DND-41 (cell line): ENCODE measurements around the gene HOXA9.

Experiments
- ATAC-seq: fragments of 200-7000 bp; cut with Tn5 transposase; 3 replicates; pipeline ENCODE4 v1.9.1; 2021; ENCODE audit warnings: low read depth; ENCODE audit not compliant: insufficient read depth
- DNase-seq: peaks from one replicate; pipeline ENCODE4 v3.0.0-alpha.2; 2020
- H2AFZ ChIP-seq: 2 replicates; pipeline ENCODE4 v1.6.0; 2012; ENCODE audit warnings: low read depth, low read length
- H3K27ac ChIP-seq: 2 replicates; pipeline ENCODE4 v1.5.1; 2012; ENCODE audit warnings: low read length, inconsistent platforms
- H3K27me3 ChIP-seq: fragments of 200-600 bp; sonication (generic); 2 replicates; pipeline ENCODE4 v1.6.0; 2012; ENCODE audit warnings: low read length, mild to moderate bottlenecking, inconsistent platforms; ENCODE audit not compliant: insufficient read depth, poor library complexity
- H3K36me3 ChIP-seq: 2 replicates; pipeline ENCODE4 v1.5.1; 2012; ENCODE audit warnings: low read length, inconsistent platforms; ENCODE audit not compliant: insufficient read depth
- H3K4me1 ChIP-seq: 2 replicates; pipeline ENCODE4 v1.5.1; 2012; ENCODE audit warnings: mild to moderate bottlenecking, low read length; ENCODE audit not compliant: insufficient read depth
- H3K4me2 ChIP-seq: 2 replicates; pipeline ENCODE4 v1.6.0; 2012; ENCODE audit warnings: mild to moderate bottlenecking, moderate library complexity, low read length, inconsistent platforms; ENCODE audit not compliant: insufficient read depth
- H3K4me3 ChIP-seq, 2 experiments: fragments of 200-600 bp in 1 of 2; shearing (Covaris generic) in 1 of 2; 2 replicates each; pipeline ENCODE4 v1.5.1; 2012 to 2016; ENCODE audit warnings: inconsistent platforms in 2 of 2, low read length in 2 of 2, mild to moderate bottlenecking in 2 of 2, low read depth in 1 of 2, moderate library complexity in 1 of 2
- H3K79me2 ChIP-seq: 2 replicates; pipeline ENCODE4 v1.6.0; 2012; ENCODE audit warnings: low read length, inconsistent platforms; ENCODE audit not compliant: insufficient read depth
- H3K9ac ChIP-seq: 2 replicates; pipeline ENCODE4 v1.6.0; 2012; ENCODE audit warnings: low read depth, mild to moderate bottlenecking, inconsistent platforms, low read length, moderate library complexity
- H3K9me3 ChIP-seq: 2 replicates; pipeline ENCODE4 v1.5.1; 2012; ENCODE audit warnings: low read length, moderate library complexity, mild to moderate bottlenecking, inconsistent platforms; ENCODE audit not compliant: insufficient read depth, severe bottlenecking
- H4K20me1 ChIP-seq: 2 replicates; pipeline ENCODE4 v1.6.0; 2012; ENCODE audit warnings: low read length; ENCODE audit not compliant: insufficient read depth
- CTCF ChIP-seq: IDR thresholded peaks from 2 replicates; pipeline ENCODE4 v1.5.1; 2012; ENCODE audit warnings: borderline replicate concordance, low read length, moderate library complexity, mild to moderate bottlenecking; ENCODE audit not compliant: poor library complexity, severe bottlenecking; ENCODE audit errors: extremely low read depth
- EZH2 ChIP-seq: IDR thresholded peaks from 3 replicates; pipeline ENCODE4 v1.6.1; 2012; ENCODE audit warnings: borderline replicate concordance, low read depth, mild to moderate bottlenecking, moderate library complexity, low read length, inconsistent platforms; ENCODE audit not compliant: severe bottlenecking

HOXA9 gene

GRCh38 chr7:27164045-27164366, 1.3 kb downstream of the HOXA9 start:
- Histone ChIP-seq H3K9ac (no peak overlapping the region), H3K27ac (no peak overlapping the region), H2AFZ (0 out of 2 replicates have a peak overlapping the region, but pooled peaks have one; percentile 16), H3K4me1 (peaks cover 15% of the 10 kb centered on the region), H3K9me3 (no peaks in the 10 kb centered on the region), H3K4me3 (no peak overlapping the region), H3K4me2 (no peak overlapping the region), H3K36me3 (no peaks in the 10 kb centered on the region), H3K27me3 (no peaks in the 10 kb centered on the region), H4K20me1 (no peaks in the 10 kb centered on the region), H3K79me2 (no peaks in the 10 kb centered on the region)
- no peak for DNase-seq
- TF ChIP-seq EZH2 (no peak), CTCF (no peak)
- no peak for ATAC-seq

- Histone ChIP-seq H3K36me3 (no peaks in the 10 kb centered on the region), H3K4me2 (no peak overlapping the region), H3K4me3 (no peak overlapping the region), H3K27ac (no peak overlapping the region), H3K27me3 (no peaks in the 10 kb centered on the region), H3K9ac (no peak overlapping the region), H3K9me3 (no peaks in the 10 kb centered on the region), H3K4me1 (peaks cover 15% of the 10 kb centered on the region), H4K20me1 (no peaks in the 10 kb centered on the region), H3K79me2 (no peaks in the 10 kb centered on the region), H2AFZ (peak overlapping the region; percentile 16; the same call in 1 of the 2 replicates)
- ATAC-seq = no peak
- no peak for TF ChIP-seq EZH2
- no peak for TF ChIP-seq CTCF
- no peak for DNase-seq
These were observed 1.9 kb downstream of the HOXA9 start for GRCh38 chr7:27163288-27164044.

GRCh38 chr7:27162561-27163287, 2.6 kb downstream of the HOXA9 start:
- H3K9ac ChIP-seq = no peak overlapping the region
- H2AFZ ChIP-seq = no peak overlapping the region
- no peak overlapping the region for H3K4me2 ChIP-seq
- no peak overlapping the region for H3K27ac ChIP-seq
- H3K4me3 ChIP-seq = no peak overlapping the region
- no peak for DNase-seq
- no peak for ATAC-seq
- no peaks in the 10 kb centered on the region for H3K27me3 ChIP-seq
- TF ChIP-seq EZH2 (no peak), CTCF (no peak)
- H3K79me2 ChIP-seq = no peaks in the 10 kb centered on the region
- H4K20me1 ChIP-seq = no peaks in the 10 kb centered on the region
- no peaks in the 10 kb centered on the region for H3K36me3 ChIP-seq
- H3K4me1 ChIP-seq = peaks cover 15% of the 10 kb centered on the region
- H3K9me3 ChIP-seq = no peaks in the 10 kb centered on the region
